OCI-LY7 (cell line): ENCODE measurements around the gene GPATCH8. TPM values are rescaled to one million over a fixed set of nuclear protein-coding genes. Genes with fewer than 3 reads are reported as not detected.

Experiments
- Bru-seq: library from RNA; stranded (reverse); fragments of 400-500 nt; gene quantifications from one replicate; lab custom pipeline; 2021; lab: Mats Ljungman, UMichigan
- BruChase-seq, 2 experiments: library from RNA; stranded (reverse); fragments of 400-500 nt; gene quantifications; one replicate each; lab custom pipeline; 2021; lab: Mats Ljungman, UMichigan
- BruUV-seq: library from RNA; stranded (reverse); fragments of 400-500 nt; replicated peaks from 2 replicates; lab custom pipeline; 2021; lab: Mats Ljungman, UMichigan
- CTCF ChIA-PET: fragments of 300-600 bp; sonication (Branson Sonifier 250); formaldehyde crosslinking; loops from one replicate; lab custom pipeline; 2022; ENCODE audit warnings: antibody characterized with exemption; ENCODE audit not compliant: unreplicated experiment; lab: Charles Lee
- POLR2A ChIA-PET: fragments of 300-600 bp; sonication (Branson Sonifier 250); formaldehyde crosslinking; loops from one replicate; lab custom pipeline; 2022; ENCODE audit warnings: antibody characterized with exemption; lab: Charles Lee
- DNase-seq: peaks from one replicate; pipeline ENCODE4 v3.0.0-alpha.2; 2015; ENCODE audit warnings: low spot score
- H2AFZ ChIP-seq: fragments of 200-600 bp; sonication (generic), shearing (Covaris generic); 2 replicates; pipeline ENCODE4 v1.6.1; 2014; ENCODE audit warnings: mild to moderate bottlenecking, antibody characterized with exemption, low read length, moderate library complexity
- H3K27ac ChIP-seq: fragments of 200-600 bp; sonication (generic); 2 replicates; pipeline ENCODE4 v1.5.1; 2014; ENCODE audit warnings: mixed run types, low read depth, mild to moderate bottlenecking, moderate library complexity, low read length, inconsistent platforms; ENCODE audit not compliant: poor library complexity, severe bottlenecking
- H3K36me3 ChIP-seq: fragments of 200-600 bp; sonication (generic); 2 replicates; pipeline ENCODE4 v1.6.1; 2014; ENCODE audit warnings: mild to moderate bottlenecking, antibody characterized with exemption, low read length, moderate library complexity, mixed read lengths; ENCODE audit not compliant: insufficient read depth
- H3K4me1 ChIP-seq: fragments of 200-600 bp; sonication (generic); 2 replicates; pipeline ENCODE4 v1.5.1; 2014; ENCODE audit warnings: mild to moderate bottlenecking, low read length; ENCODE audit not compliant: insufficient read depth, poor library complexity, severe bottlenecking
- H3K4me2 ChIP-seq: fragments of 200-600 bp; sonication (generic); 2 replicates; pipeline ENCODE4 v1.6.1; 2014; ENCODE audit warnings: mild to moderate bottlenecking, low read length
- H3K4me3 ChIP-seq: fragments of 200-600 bp; sonication (generic); 2 replicates; pipeline ENCODE4 v1.5.1; 2014; ENCODE audit warnings: mild to moderate bottlenecking, low read depth, low read length; ENCODE audit not compliant: poor library complexity, severe bottlenecking
- H3K79me2 ChIP-seq: fragments of 200-600 bp; sonication (generic); 2 replicates; pipeline ENCODE4 v1.6.1; 2016; ENCODE audit warnings: low read depth, mild to moderate bottlenecking, low read length, moderate library complexity, mixed read lengths; ENCODE audit not compliant: insufficient read depth
- H3K9me2 ChIP-seq: fragments of 200-600 bp; sonication (generic); 2 replicates; pipeline ENCODE4 v1.6.1; 2016; ENCODE audit warnings: mild to moderate bottlenecking, low read length, mixed read lengths; ENCODE audit not compliant: insufficient read depth
- H3K9me3 ChIP-seq: fragments of 200-600 bp; sonication (generic); 2 replicates; pipeline ENCODE4 v1.6.1; 2014; ENCODE audit warnings: mild to moderate bottlenecking, mixed run types, low read length, mixed read lengths
- H4K20me1 ChIP-seq: fragments of 200-600 bp; sonication (generic); 2 replicates; pipeline ENCODE4 v1.6.1; 2014; ENCODE audit warnings: mild to moderate bottlenecking, antibody characterized with exemption, low read length, moderate library complexity, mixed read lengths; ENCODE audit not compliant: insufficient read depth
- EZH2phosphoT487 ChIP-seq: fragments of 200-600 bp; sonication (generic); IDR thresholded peaks from 2 replicates; pipeline ENCODE4 v1.6.1; 2018; ENCODE audit warnings: low read depth, borderline replicate concordance, mild to moderate bottlenecking, mixed run types, antibody characterized with exemption, low read length, moderate library complexity, mixed read lengths
- intact Hi-C: fragments of 100-400 bp; cut with micrococcal nuclease; formaldehyde crosslinking; loops from one replicate; pipeline ENCODE4 v1.10.0; 2022; ENCODE audit not compliant: unreplicated experiment
- long read RNA-seq: library from polyadenylated mRNA; stranded (forward); transcript quantifications from one replicate; pipeline ENCODE4 v2.0.0, GENCODE V29; 2022
- total RNA-seq, 2 experiments: library from RNA; depleted of rRNA in 1 of 2; stranded (reverse); fragments of >200 nt in 1 of 2; shearing (Covaris generic) in 1 of 2; gene quantifications; 2 replicates each; pipeline ENCODE4 v1.2.3, GENCODE V29; 2014 to 2022
- TF ChIP-seq, protein P1 (sequence below): fragments of 200-600 bp; sonication (generic); conservative IDR thresholded peaks from 2 replicates; pipeline ENCODE4 v1.5.1; 2014; ENCODE audit warnings: mild to moderate bottlenecking, antibody characterized with exemption, low read length, moderate library complexity, mixed read lengths

GPATCH8 gene
- total RNA-seq (2014; rRNA removed; shearing (Covaris generic)) (24.5 and 24.7 TPM in 2 replicates), total RNA-seq (2022) (59.1 and 61.1 TPM in 2 replicates), Bru-seq, nascent RNA (percentile 89 among the genes with signal in this experiment), BruChase-seq, experiment 1, labeled RNA remaining after a 6-hour chase (percentile 87 among the genes with signal in this experiment), BruChase-seq, experiment 2, labeled RNA remaining after a 2-hour chase (percentile 85 among the genes with signal in this experiment)
- long read RNA-seq, full-length matches to known transcripts: 5 of 42 reads
- long read RNA-seq, partial matches to known transcripts: 0 of 42 reads
- long read RNA-seq, other reads (novel, unspliced or antisense): 37 of 42 reads

DNA sequence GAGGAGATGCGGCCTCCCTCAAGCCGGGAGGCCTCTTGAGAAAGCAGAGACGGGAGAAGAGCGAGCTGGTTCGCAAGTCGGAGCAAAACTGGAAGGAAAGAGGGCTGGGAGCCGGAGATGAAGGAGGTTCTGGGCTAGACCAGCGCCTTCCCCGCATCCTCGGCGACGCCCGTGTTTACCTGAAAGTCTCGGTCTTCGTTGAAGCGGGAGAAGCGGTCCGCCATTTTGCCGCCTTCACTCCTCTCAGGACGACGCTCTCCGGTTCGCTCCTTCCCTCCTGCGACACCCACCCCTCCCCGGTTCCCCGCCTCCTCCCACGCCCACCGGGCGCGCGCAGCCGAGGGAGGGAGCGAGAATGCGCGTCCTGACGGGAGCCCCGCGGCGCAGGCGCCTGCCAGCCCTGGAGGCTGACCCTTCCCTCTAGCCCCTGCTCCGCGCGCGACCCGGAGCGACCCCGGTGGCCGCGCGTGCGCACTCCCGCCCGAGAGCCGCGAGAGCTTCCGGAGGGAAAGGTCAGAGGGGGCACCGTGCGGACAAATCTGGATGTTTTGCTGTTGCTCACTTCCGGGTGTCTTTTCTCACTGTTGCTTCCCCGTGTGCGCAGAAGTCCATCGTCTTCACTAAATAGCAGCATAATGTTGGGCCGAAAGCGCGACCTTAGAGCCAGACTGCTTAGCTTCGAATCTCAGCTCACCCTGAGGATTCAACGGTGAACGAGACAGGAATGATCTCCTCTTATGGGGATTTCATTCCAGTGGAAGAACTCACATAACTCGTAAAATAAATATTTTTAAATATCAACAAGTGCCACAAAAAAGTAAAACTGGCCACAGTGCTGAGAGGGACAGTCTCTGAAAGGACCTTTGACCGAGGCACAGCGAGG is at the start of gene GPATCH8:
TSS of gene GPATCH8 (minus strand) at position 260 of the 883 bp plus-strand sequence. CDS start at position 224, 36 bp downstream.
- POLR2A ChIA-PET: interaction anchor here (0.6 to 1.4 kb wide), 6 partner anchors 9 to 211 kb away, joined by 3 to 4 read pairs (median 3); no protein-coding TSS in a partner anchor
- intact Hi-C loops: loop anchor here (10.0 kb wide), 1 partner anchor 289 kb away; the partner anchor contains the start of gene UBTF

DNA sequence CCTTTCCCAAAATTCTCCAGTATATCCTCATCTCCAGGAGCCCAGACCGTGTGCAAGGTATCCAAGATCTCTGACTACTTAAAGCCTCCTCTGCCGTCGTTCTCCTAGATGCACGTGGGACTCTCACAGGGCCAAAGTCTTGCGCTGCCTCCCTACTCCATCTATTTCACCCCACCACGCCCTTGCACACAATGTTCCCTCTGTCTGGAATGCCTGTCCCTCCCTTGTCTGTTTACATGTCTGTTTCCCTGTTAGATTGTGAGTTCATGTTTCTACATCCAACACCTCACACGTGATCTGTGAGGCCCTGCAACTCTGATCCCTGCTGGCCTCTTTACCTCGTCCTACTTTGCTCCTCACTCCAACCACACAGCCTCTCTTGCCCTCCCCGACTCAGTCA is 49.2 kb upstream of the GPATCH8 start:
- H2AFZ ChIP-seq: no peak overlapping the region
- no peaks in the 10 kb centered on the region for H3K36me3 ChIP-seq
- no peaks in the 10 kb centered on the region for H4K20me1 ChIP-seq
- TF ChIP-seq EZH2phosphoT487: no peak
- TF ChIP-seq, protein P1, sequence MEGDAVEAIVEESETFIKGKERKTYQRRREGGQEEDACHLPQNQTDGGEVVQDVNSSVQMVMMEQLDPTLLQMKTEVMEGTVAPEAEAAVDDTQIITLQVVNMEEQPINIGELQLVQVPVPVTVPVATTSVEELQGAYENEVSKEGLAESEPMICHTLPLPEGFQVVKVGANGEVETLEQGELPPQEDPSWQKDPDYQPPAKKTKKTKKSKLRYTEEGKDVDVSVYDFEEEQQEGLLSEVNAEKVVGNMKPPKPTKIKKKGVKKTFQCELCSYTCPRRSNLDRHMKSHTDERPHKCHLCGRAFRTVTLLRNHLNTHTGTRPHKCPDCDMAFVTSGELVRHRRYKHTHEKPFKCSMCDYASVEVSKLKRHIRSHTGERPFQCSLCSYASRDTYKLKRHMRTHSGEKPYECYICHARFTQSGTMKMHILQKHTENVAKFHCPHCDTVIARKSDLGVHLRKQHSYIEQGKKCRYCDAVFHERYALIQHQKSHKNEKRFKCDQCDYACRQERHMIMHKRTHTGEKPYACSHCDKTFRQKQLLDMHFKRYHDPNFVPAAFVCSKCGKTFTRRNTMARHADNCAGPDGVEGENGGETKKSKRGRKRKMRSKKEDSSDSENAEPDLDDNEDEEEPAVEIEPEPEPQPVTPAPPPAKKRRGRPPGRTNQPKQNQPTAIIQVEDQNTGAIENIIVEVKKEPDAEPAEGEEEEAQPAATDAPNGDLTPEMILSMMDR: no peak
- H3K4me3 ChIP-seq: no peak overlapping the region
- peaks cover 22% of the 10 kb centered on the region for H3K4me1 ChIP-seq
- H3K27ac ChIP-seq: no peak overlapping the region
- intact Hi-C loops: no loop called here
- no peak for DNase-seq
- ChIA-PET POLR2A (no interaction called here), CTCF (no interaction called here)
- no peaks in the 10 kb centered on the region for H3K9me3 ChIP-seq
- H3K9me2 ChIP-seq: no peaks in the 10 kb centered on the region
- no TSS peak for BruUV-seq
- H3K79me2 ChIP-seq: no peaks in the 10 kb centered on the region
- H3K4me2 ChIP-seq: no peak overlapping the region

More for the DNA sequence above, at the start of gene GPATCH8:
- peak within 1 kb of the TSS; percentile 83 for H3K27ac ChIP-seq
- peak; percentile 95 for DNase-seq
- peak within 1 kb of the TSS; percentile 37; the same call in 1 of the 2 replicates for H2AFZ ChIP-seq
- H3K4me2 ChIP-seq: peak within 1 kb of the TSS; percentile 93
- H3K4me3 ChIP-seq: peak within 1 kb of the TSS; percentile 92
- no peak for TF ChIP-seq EZH2phosphoT487
- TF ChIP-seq, protein P1: no peak
- BruUV-seq: no TSS peak
- no peaks in the 10 kb centered on the region for H3K9me3 ChIP-seq
- H4K20me1 ChIP-seq: peaks cover 35% of the 10 kb centered on the region
- no peaks in the 10 kb centered on the region for H3K9me2 ChIP-seq
- H3K4me1 ChIP-seq: peaks cover 33% of the 10 kb centered on the region
- peaks cover 21% of the 10 kb centered on the region; the same call in 1 of the 2 replicates for H3K36me3 ChIP-seq
- CTCF ChIA-PET: no interaction called here
- H3K79me2 ChIP-seq: peaks cover 53% of the 10 kb centered on the region
